Astrocyte (in vitro differentiated cells and primary cell): ENCODE results near the gene DBT. TPM values are rescaled to one million over a fixed set of nuclear protein-coding genes. Genes with fewer than 3 reads are reported as not detected.

Experiments
- DNase-seq: peaks from one replicate; pipeline ENCODE4 v3.0.0-alpha.2; 2010; ENCODE audit warnings: low read depth
- FAIRE-seq: peaks from 2 replicates; lab custom pipeline; 2011; peaks lifted over from hg19 to GRCh38; lab: Jason Lieb, UNC
- H2AFZ ChIP-seq: 2 replicates; pipeline ENCODE4 v1.6.0; 2012; ENCODE audit warnings: low read depth, low read length, inconsistent platforms
- H3K27ac ChIP-seq: 2 replicates; pipeline ENCODE4 v1.5.1; 2011; ENCODE audit warnings: low read depth, low read length, inconsistent platforms
- H3K27me3 ChIP-seq: 2 replicates; pipeline ENCODE4 v1.6.0; 2011; ENCODE audit warnings: low read length, inconsistent platforms; ENCODE audit not compliant: insufficient read depth
- H3K36me3 ChIP-seq: 2 replicates; pipeline ENCODE4 v1.5.1; 2011; ENCODE audit warnings: low read length, inconsistent platforms; ENCODE audit not compliant: insufficient read depth
- H3K4me1 ChIP-seq: 2 replicates; pipeline ENCODE4 v1.5.1; 2011; ENCODE audit warnings: low read length, inconsistent platforms; ENCODE audit not compliant: insufficient read depth
- H3K4me2 ChIP-seq: 2 replicates; pipeline ENCODE4 v1.6.0; 2012; ENCODE audit warnings: low read length, inconsistent platforms
- H3K4me3 ChIP-seq: 2 replicates; pipeline ENCODE4 v1.5.1; 2011; ENCODE audit warnings: low read depth, mild to moderate bottlenecking, low read length, inconsistent platforms; ENCODE audit not compliant: insufficient read depth
- H3K79me2 ChIP-seq: 2 replicates; pipeline ENCODE4 v1.6.0; 2012; ENCODE audit warnings: mild to moderate bottlenecking, low read length, inconsistent platforms; ENCODE audit not compliant: insufficient read depth
- H3K9ac ChIP-seq: 2 replicates; pipeline ENCODE4 v1.6.0; 2012; ENCODE audit warnings: mild to moderate bottlenecking, low read length, inconsistent platforms
- H3K9me3 ChIP-seq: 2 replicates; pipeline ENCODE4 v1.5.1; 2012; ENCODE audit warnings: low read depth, mild to moderate bottlenecking, low read length, inconsistent platforms; ENCODE audit not compliant: insufficient read depth
- H4K20me1 ChIP-seq: 2 replicates; pipeline ENCODE4 v1.6.0; 2012; ENCODE audit warnings: low read length, inconsistent platforms; ENCODE audit not compliant: insufficient read depth
- H3K27ac Mint-ChIP-seq: one replicate; pipeline ENCODE4 v1.8.0; 2021; ENCODE audit warnings: mild to moderate bottlenecking, mixed read lengths; ENCODE audit not compliant: unreplicated experiment
- H3K27me3 Mint-ChIP-seq: one replicate; pipeline ENCODE4 v1.8.0; 2021; ENCODE audit warnings: low read depth, mixed read lengths; ENCODE audit not compliant: unreplicated experiment
- H3K36me3 Mint-ChIP-seq: one replicate; pipeline ENCODE4 v1.8.0; 2021; ENCODE audit warnings: low read depth, mixed read lengths; ENCODE audit not compliant: unreplicated experiment
- H3K4me1 Mint-ChIP-seq: one replicate; pipeline ENCODE4 v1.8.0; 2021; ENCODE audit warnings: low read depth, mixed read lengths; ENCODE audit not compliant: unreplicated experiment
- H3K4me3 Mint-ChIP-seq: one replicate; pipeline ENCODE4 v1.8.0; 2021; ENCODE audit warnings: mild to moderate bottlenecking, moderate library complexity, mixed read lengths; ENCODE audit not compliant: unreplicated experiment
- H3K9me3 Mint-ChIP-seq: one replicate; pipeline ENCODE4 v1.8.0; 2021; ENCODE audit warnings: mild to moderate bottlenecking, mixed read lengths; ENCODE audit not compliant: unreplicated experiment
- CTCF ChIP-seq: IDR thresholded peaks from 2 replicates; pipeline ENCODE4 v1.5.1; 2011; ENCODE audit warnings: low read depth, mild to moderate bottlenecking, inconsistent platforms, low read length, moderate library complexity; ENCODE audit not compliant: insufficient read depth
- EZH2 ChIP-seq: IDR thresholded peaks from 2 replicates; pipeline ENCODE4 v1.6.1; 2012; ENCODE audit warnings: mild to moderate bottlenecking, low read length, inconsistent platforms; ENCODE audit not compliant: insufficient read depth
- total RNA-seq: library from RNA; stranded (reverse); gene quantifications from 2 replicates; pipeline ENCODE4 v1.2.1, GENCODE V29; 2021

DBT gene
- total RNA-seq, 1 donor from 2014 or later = 14.2 TPM

DNA sequence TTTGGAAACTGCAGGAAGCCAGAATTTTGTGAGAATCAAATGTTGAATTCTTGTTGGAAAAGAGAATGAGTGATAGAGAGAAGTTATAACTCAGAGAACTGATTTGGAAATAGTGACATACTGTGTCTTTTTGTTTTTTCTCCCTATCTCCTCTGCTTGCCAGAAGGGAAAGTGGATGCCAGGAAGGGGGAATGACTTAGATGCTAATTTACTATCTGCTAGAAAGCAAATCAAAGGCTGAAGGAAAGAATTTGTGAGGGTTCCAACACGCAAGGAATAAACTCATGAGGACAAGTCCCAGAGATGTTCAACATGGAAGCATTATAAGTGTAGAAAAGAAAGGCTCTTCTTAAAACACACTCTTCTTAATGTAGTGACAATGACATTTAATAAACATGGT lies 51.0 kb downstream of the DBT start:
- Mint-ChIP-seq H3K4me3 (no peak overlapping the region), H3K36me3 (peaks cover 12% of the 10 kb centered on the region), H3K27ac (no peak overlapping the region), H3K9me3 (no peaks in the 10 kb centered on the region), H3K27me3 (no peaks in the 10 kb centered on the region), H3K4me1 (no peaks in the 10 kb centered on the region)
- H3K4me3 ChIP-seq = no peak overlapping the region
- no peaks in the 10 kb centered on the region for H4K20me1 ChIP-seq
- no peaks in the 10 kb centered on the region for H3K9me3 ChIP-seq
- no peaks in the 10 kb centered on the region for H3K79me2 ChIP-seq
- no peak for DNase-seq
- H3K4me1 ChIP-seq = no peaks in the 10 kb centered on the region
- FAIRE-seq = no peak
- H3K36me3 ChIP-seq = peaks cover 15% of the 10 kb centered on the region
- H3K27ac ChIP-seq = no peak overlapping the region
- H3K27me3 ChIP-seq = no peaks in the 10 kb centered on the region
- no peak for TF ChIP-seq CTCF
- TF ChIP-seq EZH2 = no peak
- H3K4me2 ChIP-seq = no peak overlapping the region
- H3K9ac ChIP-seq = no peak overlapping the region
- no peak overlapping the region for H2AFZ ChIP-seq

GRCh38 chr1:100188617-100189016 lies 61.0 kb downstream of the DBT start:
- DNase-seq = peak; percentile 96
- no peak for TF ChIP-seq CTCF
- TF ChIP-seq EZH2 = no peak
- peak; percentile 64 for FAIRE-seq

DNA sequence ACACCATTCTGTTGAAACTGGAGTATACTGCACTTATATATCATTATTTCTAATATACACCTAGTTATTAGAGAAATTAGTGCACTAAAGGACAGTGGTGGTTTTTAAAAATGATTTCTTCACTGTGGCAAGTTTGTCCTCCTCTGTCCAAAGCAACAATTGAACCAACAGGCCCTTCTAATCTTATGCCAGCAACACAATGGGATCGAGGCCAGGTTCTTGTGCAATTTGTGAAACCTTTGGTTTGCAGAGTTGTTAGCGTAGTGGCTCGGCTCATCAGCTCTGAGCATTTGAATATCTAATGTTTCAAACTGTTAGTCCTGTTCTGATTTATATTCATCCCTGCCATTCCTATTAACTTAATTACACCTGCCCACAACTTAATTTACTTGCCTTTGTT lies 61.7 kb downstream of the DBT start:
- Mint-ChIP-seq H3K4me1 (no peaks in the 10 kb centered on the region), H3K36me3 (no peaks in the 10 kb centered on the region), H3K4me3 (no peak overlapping the region), H3K27ac (no peak overlapping the region), H3K9me3 (no peaks in the 10 kb centered on the region), H3K27me3 (no peaks in the 10 kb centered on the region)
- Histone ChIP-seq H3K4me1 (peaks cover 12% of the 10 kb centered on the region), H2AFZ (no peak overlapping the region), H3K27ac (no peak overlapping the region), H4K20me1 (no peaks in the 10 kb centered on the region), H3K9me3 (no peaks in the 10 kb centered on the region), H3K4me2 (no peak overlapping the region), H3K79me2 (no peaks in the 10 kb centered on the region), H3K27me3 (no peaks in the 10 kb centered on the region), H3K36me3 (no peaks in the 10 kb centered on the region), H3K4me3 (no peak overlapping the region), H3K9ac (no peak overlapping the region)
- DNase-seq (peak; percentile 67), FAIRE-seq (no peak)
- TF ChIP-seq EZH2 = no peak
- no peak for TF ChIP-seq CTCF

More at GRCh38 chr1:100188617-100189016, 61.0 kb downstream of the DBT start:
- H3K27me3 ChIP-seq = no peaks in the 10 kb centered on the region
- Mint-ChIP-seq H3K4me3 (no peak overlapping the region), H3K9me3 (no peaks in the 10 kb centered on the region), H3K27ac (no peak overlapping the region), H3K27me3 (no peaks in the 10 kb centered on the region), H3K36me3 (no peaks in the 10 kb centered on the region), H3K4me1 (no peaks in the 10 kb centered on the region)
- no peaks in the 10 kb centered on the region for H4K20me1 ChIP-seq
- H3K27ac ChIP-seq = no peak overlapping the region
- peak overlapping the region; percentile 23 for H3K4me2 ChIP-seq
- no peak overlapping the region for H2AFZ ChIP-seq
- H3K9me3 ChIP-seq = no peaks in the 10 kb centered on the region
- H3K4me3 ChIP-seq = no peak overlapping the region
- H3K79me2 ChIP-seq = no peaks in the 10 kb centered on the region
- H3K4me1 ChIP-seq = peaks cover 12% of the 10 kb centered on the region
- H3K36me3 ChIP-seq = no peaks in the 10 kb centered on the region
- H3K9ac ChIP-seq = no peak overlapping the region
